ENCODE results near the gene MAGI1.
"Not testable (repeated sequence)": the region's sequence is repeated elsewhere in the genome, so short reads cannot be mapped to it uniquely, and the experiment has no call there.

MAGI1 gene

GRCh38 chr3:65568497-65568896, 470.2 kb downstream of the MAGI1 start (continued):
- TF ChIP-seq POU6F1 (CRISPR knock-in tag; IDR thresholded peaks at IDR 0.05; ENCODE audit: borderline replicate concordance, low read depth) (no peak), PPARA (CRISPR knock-in tag; IDR thresholded peaks at IDR 0.05; ENCODE audit: borderline replicate concordance) (no peak), ZNF565 (CRISPR knock-in tag; conservative IDR thresholded peaks at IDR 0.05; ENCODE audit: low read depth) (no peak), ARNTL (CRISPR knock-in tag; IDR thresholded peaks at IDR 0.05; ENCODE audit: borderline replicate concordance, low read depth) (no peak), ZC3H10 (CRISPR knock-in tag; IDR thresholded peaks at IDR 0.05) (no peak)

- not testable (repeated sequence) for ATAC-seq
Measured at GRCh38 chr3:65565744-65566143, 473.0 kb downstream of the MAGI1 start.

GRCh38 chr3:65564483-65564882, 474.2 kb downstream of the MAGI1 start:
- TF ChIP-seq POU6F1 (CRISPR knock-in tag; IDR thresholded peaks at IDR 0.05; ENCODE audit: borderline replicate concordance, low read depth) (no peak), OSR1 (CRISPR knock-in tag; IDR thresholded peaks at IDR 0.05) (no peak), ARNTL (CRISPR knock-in tag; IDR thresholded peaks at IDR 0.05; ENCODE audit: borderline replicate concordance, low read depth) (no peak), PPARA (CRISPR knock-in tag; IDR thresholded peaks at IDR 0.05; ENCODE audit: borderline replicate concordance) (no peak), TCF4 (CRISPR knock-in tag; IDR thresholded peaks at IDR 0.05; ENCODE audit: borderline replicate concordance) (no peak)
- ATAC-seq, result no peak

GRCh38 chr3:65563861-65564260, 474.9 kb downstream of the MAGI1 start:
- ATAC-seq, result no peak; the same call in 2 of the 3 replicates
- TF ChIP-seq ZNF70 (CRISPR knock-in tag; IDR thresholded peaks at IDR 0.05) (0 out of 2 replicates have a peak, but pooled peaks have one; percentile 22), BACH2 (CRISPR knock-in tag; IDR thresholded peaks at IDR 0.05; ENCODE audit: borderline replicate concordance) (no peak)

- no peak for ATAC-seq
- TF ChIP-seq ZFP30 (CRISPR knock-in tag; IDR thresholded peaks at IDR 0.05), result no peak
- TF ChIP-seq ZFP3 (CRISPR knock-in tag; IDR thresholded peaks at IDR 0.05), result no peak
- no peak for TF ChIP-seq ESRRG (CRISPR knock-in tag; IDR thresholded peaks at IDR 0.05)
- TF ChIP-seq RARB (CRISPR knock-in tag; IDR thresholded peaks at IDR 0.05), result no peak
- TF ChIP-seq PATZ1 (CRISPR knock-in tag; IDR thresholded peaks at IDR 0.05; ENCODE audit: borderline replicate concordance), result no peak
- TF ChIP-seq CREB5 (CRISPR knock-in tag; IDR thresholded peaks at IDR 0.05; ENCODE audit: low read depth), result no peak
- TF ChIP-seq TCF4 (CRISPR knock-in tag; IDR thresholded peaks at IDR 0.05; ENCODE audit: borderline replicate concordance), result no peak
- TF ChIP-seq TOX (CRISPR knock-in tag; IDR thresholded peaks at IDR 0.05; ENCODE audit: borderline replicate concordance), result no peak
- TF ChIP-seq CSRNP3 (CRISPR knock-in tag; IDR thresholded peaks at IDR 0.05), result no peak
- no peak for TF ChIP-seq POU6F1 (CRISPR knock-in tag; IDR thresholded peaks at IDR 0.05; ENCODE audit: borderline replicate concordance, low read depth)
- TF ChIP-seq CSDC2 (CRISPR knock-in tag; IDR thresholded peaks at IDR 0.05), result no peak
Measured at GRCh38 chr3:65562447-65562846, 476.3 kb downstream of the MAGI1 start.
